Suprapubic skin (tissue), 4 donors: ENCODE measurements around the gene GNS. TPM values are rescaled to one million over a fixed set of nuclear protein-coding genes. Genes with fewer than 3 reads are reported as not detected.

Source experiments
- DNase-seq, 2 donors: peaks; one replicate each; pipeline ENCODE4 v3.0.0-alpha.2; 2019; ENCODE audit warnings: low spot score in 2 of 2
- H3K27ac ChIP-seq: fragments of 200-600 bp; sonication (generic); one replicate; pipeline ENCODE4 v1.5.1; 2019
- H3K27me3 ChIP-seq: fragments of 200-600 bp; sonication (generic); one replicate; pipeline ENCODE4 v1.5.1; 2019
- H3K36me3 ChIP-seq: fragments of 200-600 bp; sonication (generic); one replicate; pipeline ENCODE4 v1.5.1; 2019
- H3K4me1 ChIP-seq: fragments of 200-600 bp; sonication (generic); one replicate; pipeline ENCODE4 v1.5.1; 2019
- H3K4me3 ChIP-seq: fragments of 200-600 bp; sonication (generic); one replicate; pipeline ENCODE4 v1.5.1; 2019; ENCODE audit warnings: mild to moderate bottlenecking
- H3K9me3 ChIP-seq: fragments of 200-600 bp; sonication (generic); one replicate; pipeline ENCODE4 v1.5.1; 2019
- EP300 ChIP-seq: sonication (generic); formaldehyde crosslinking; IDR thresholded peaks from one replicate; pipeline ENCODE4 v1.6.1; 2017; ENCODE audit warnings: antibody characterized with exemption
- POLR2A ChIP-seq, 2 donors: fragments of 450-650 bp; IDR thresholded peaks; one replicate each; pipeline ENCODE4 v1.6.1; 2017; ENCODE audit warnings: antibody characterized with exemption in 2 of 2, mild to moderate bottlenecking in 2 of 2, moderate library complexity in 2 of 2
- POLR2AphosphoS5 ChIP-seq, 3 donors: sonication (generic); formaldehyde crosslinking; IDR thresholded peaks; one replicate each; pipeline ENCODE4 v1.6.1; 2017; ENCODE audit warnings: antibody characterized with exemption in 3 of 3
- WGBS: methylation state at CpG from one replicate; pipeline ENCODE4 v1.1.5; 2018; 5-methylcytosine and 5-hydroxymethylcytosine counted together
- total RNA-seq, 4 donors: library from RNA; depleted of rRNA; stranded (reverse); fragments of >200 nt; gene quantifications; one replicate each; pipeline ENCODE4 v1.1.0, GENCODE V29; 2016
- TF ChIP-seq, protein P1 (sequence below), 2 donors: fragments of 200-600 bp in 1 of 2; fragments of 450-650 bp in 1 of 2; sonication (generic) in 1 of 2; IDR thresholded peaks; one replicate each; pipeline ENCODE4 v1.5.1; 2016 to 2019; ENCODE audit warnings: antibody characterized with exemption in 2 of 2, mild to moderate bottlenecking in 1 of 2, moderate library complexity in 1 of 2

GNS gene
- total RNA-seq, 4 donors from 2014 or later: 46.7 to 56.7 (median 49.6) TPM

DNA sequence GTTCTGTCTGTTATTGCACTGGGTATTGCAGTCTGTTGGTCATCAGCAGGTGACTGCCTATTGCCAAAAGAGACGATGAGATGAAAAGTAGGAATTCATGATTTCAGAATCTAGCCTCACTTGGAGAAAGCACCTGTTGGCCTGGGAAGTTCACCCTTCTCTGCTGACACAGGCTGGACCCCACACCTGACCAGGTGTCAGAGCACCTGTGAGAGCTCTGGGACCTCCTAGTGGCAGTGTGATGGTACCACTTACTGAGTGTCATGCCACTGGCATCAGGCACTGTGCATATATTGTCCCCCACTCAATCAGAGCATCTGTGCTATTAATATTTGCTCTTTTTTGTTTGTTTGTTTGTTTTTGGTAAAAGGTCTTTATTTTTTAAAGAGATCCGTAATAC lies 81.0 kb downstream of the GNS start:
- WGBS: 85% methylated on average over 2 of the region's 2 CpGs
- Histone ChIP-seq H3K4me3 (no peak overlapping the region), H3K27ac (no peak overlapping the region), H3K9me3 (no peaks in the 10 kb centered on the region), H3K27me3 (no peaks in the 10 kb centered on the region), H3K4me1 (peaks cover 51% of the 10 kb centered on the region), H3K36me3 (no peaks in the 10 kb centered on the region)
- TF ChIP-seq, protein P1, sequence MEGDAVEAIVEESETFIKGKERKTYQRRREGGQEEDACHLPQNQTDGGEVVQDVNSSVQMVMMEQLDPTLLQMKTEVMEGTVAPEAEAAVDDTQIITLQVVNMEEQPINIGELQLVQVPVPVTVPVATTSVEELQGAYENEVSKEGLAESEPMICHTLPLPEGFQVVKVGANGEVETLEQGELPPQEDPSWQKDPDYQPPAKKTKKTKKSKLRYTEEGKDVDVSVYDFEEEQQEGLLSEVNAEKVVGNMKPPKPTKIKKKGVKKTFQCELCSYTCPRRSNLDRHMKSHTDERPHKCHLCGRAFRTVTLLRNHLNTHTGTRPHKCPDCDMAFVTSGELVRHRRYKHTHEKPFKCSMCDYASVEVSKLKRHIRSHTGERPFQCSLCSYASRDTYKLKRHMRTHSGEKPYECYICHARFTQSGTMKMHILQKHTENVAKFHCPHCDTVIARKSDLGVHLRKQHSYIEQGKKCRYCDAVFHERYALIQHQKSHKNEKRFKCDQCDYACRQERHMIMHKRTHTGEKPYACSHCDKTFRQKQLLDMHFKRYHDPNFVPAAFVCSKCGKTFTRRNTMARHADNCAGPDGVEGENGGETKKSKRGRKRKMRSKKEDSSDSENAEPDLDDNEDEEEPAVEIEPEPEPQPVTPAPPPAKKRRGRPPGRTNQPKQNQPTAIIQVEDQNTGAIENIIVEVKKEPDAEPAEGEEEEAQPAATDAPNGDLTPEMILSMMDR (IDR thresholded peaks at IDR 0.05): no peak
- TF ChIP-seq POLR2A (IDR thresholded peaks at IDR 0.05): no peak
- TF ChIP-seq EP300: no peak
- no peak for TF ChIP-seq POLR2AphosphoS5 (IDR thresholded peaks at IDR 0.05)
- DNase-seq: no peak

DNA sequence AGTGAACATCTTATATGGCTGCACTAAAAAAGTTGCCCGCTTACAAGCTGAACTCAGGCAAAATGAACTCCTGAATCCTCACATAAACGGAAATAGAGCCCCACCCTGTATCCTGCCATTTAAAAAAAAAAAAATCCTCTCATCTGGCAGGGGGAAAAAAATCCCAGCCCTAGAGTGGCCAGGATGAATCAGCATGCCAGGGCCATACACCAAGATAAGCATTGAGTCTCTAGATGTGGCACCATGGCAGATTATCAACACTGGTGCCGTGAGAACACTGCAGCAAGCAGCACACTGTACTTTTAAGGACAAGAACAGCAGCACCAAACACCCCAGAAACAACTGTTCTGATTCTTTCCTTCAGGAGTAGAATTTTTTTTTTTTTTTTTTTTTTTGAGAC lies 83.4 kb downstream of the GNS start:
- TF ChIP-seq EP300: no peak
- TF ChIP-seq POLR2A (IDR thresholded peaks at IDR 0.05): no peak
- WGBS: 66% methylated on average over 3 of the region's 3 CpGs
- no peaks in the 10 kb centered on the region for H3K9me3 ChIP-seq
- DNase-seq: no peak
- H3K4me1 ChIP-seq: peaks cover 61% of the 10 kb centered on the region
- no peak overlapping the region for H3K4me3 ChIP-seq
- H3K36me3 ChIP-seq: no peaks in the 10 kb centered on the region
- no peak overlapping the region for H3K27ac ChIP-seq
- no peaks in the 10 kb centered on the region for H3K27me3 ChIP-seq

DNA sequence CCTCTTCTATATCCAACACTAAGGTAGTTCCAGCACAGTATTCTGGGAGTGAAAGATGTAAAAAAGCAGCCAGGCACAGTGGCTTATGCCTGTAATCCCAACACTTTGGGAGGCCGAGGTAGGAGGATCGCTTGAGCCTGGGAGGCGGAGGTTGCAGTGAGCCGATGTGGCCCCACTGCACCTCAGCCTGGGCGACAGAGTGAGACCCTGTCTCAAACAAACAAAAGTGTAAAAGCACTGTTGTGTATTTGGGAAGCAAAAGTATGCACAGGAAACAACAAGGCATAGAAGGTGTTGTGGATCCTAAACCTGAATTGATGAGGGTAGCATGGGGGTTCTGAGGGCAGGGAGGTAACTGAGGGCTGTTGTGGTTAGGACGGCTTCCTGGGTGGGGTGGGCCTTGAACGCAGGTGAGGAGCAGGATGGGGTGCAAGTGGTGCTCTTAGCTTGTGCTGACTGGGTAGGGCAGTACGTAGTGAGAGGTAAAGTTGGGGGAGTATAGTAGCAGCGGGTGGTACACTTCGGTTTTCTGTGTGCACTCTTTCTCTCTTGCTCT lies 84.8 kb downstream of the GNS start:
- DNase-seq: no peak
- TF ChIP-seq POLR2A (IDR thresholded peaks at IDR 0.05) (no peak), POLR2AphosphoS5 (IDR thresholded peaks at IDR 0.05) (no peak), EP300 (no peak)
- TF ChIP-seq, protein P1 (IDR thresholded peaks at IDR 0.05): no peak
- H3K4me3 ChIP-seq: no peak overlapping the region
- peak overlapping the region; percentile 23 for H3K27ac ChIP-seq
- H3K4me1 ChIP-seq: peaks cover 61% of the 10 kb centered on the region
- H3K27me3 ChIP-seq: no peaks in the 10 kb centered on the region
- no peaks in the 10 kb centered on the region for H3K36me3 ChIP-seq
- no peaks in the 10 kb centered on the region for H3K9me3 ChIP-seq
- WGBS: 90% methylated on average over 10 of the region's 10 CpGs

DNA sequence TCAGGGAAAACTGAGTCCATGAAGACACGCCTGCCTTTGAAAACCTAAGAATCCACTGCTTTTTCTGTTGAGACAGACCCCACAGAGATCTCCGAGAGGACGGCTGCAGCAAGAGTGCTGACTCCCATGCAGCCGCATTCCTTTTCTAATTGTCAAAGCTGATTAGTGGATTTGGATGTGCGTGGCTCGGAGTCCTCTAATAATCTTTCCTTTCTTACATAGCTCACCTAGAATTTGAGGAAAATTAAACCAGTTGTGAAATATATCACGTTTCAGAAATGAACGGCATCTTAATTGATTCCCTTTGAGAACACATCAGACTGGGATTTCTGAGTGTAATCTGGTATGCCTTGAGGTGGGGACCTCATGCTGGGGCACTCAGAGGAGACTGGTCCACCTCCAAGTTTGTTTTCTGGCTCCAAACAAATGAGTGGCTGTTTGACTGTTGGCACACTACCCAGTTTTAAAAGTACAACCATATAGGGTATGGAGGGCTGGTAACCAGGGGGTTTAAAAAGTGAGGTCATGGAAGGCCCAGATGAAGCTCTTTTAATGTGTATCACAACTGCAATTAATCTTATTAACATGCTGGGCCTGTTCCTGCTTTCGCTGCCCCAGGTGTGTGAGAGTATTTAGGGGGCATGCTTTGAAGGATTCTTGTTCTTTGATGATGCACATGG lies 85.6 kb downstream of the GNS start:
- WGBS: 81% methylated on average over 9 of the region's 9 CpGs

DNA sequence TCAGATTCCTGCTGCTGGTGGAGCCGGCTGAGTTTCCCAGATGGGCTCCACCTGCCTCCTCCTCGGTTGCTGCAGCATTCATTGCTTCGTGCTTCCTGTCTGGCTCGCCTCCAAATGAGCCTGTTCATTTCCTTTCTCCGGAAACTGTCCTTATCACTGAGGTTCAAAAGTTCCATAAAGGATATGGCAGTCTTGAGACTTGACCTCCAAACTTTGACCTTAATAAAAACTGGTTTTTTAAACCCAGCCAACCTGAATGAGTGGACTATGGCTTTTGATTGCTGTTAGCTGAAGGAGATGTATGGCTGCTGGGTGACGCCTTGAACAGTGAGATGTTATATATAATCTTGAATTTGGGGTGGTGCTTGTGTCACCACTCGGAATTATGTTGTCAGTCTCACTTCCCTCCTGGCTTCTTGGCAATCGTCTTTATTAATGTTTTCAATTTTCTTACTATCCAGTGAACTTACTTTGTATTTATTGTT lies 86.2 kb downstream of the GNS start:
- 28% methylated on average over 8 of the region's 8 CpGs for WGBS
- no peak overlapping the region for H3K4me3 ChIP-seq
- H3K27me3 ChIP-seq: no peaks in the 10 kb centered on the region
- DNase-seq: no peak
- H3K36me3 ChIP-seq: no peaks in the 10 kb centered on the region
- H3K4me1 ChIP-seq: peaks cover 63% of the 10 kb centered on the region
- TF ChIP-seq, protein P1 (IDR thresholded peaks at IDR 0.05): no peak
- TF ChIP-seq EP300 (no peak), POLR2A (IDR thresholded peaks at IDR 0.05) (no peak)
- H3K9me3 ChIP-seq: no peaks in the 10 kb centered on the region
- peak overlapping the region; percentile 5 for H3K27ac ChIP-seq

More for the DNA sequence above, 85.6 kb downstream of the GNS start:
- Histone ChIP-seq H3K36me3 (no peaks in the 10 kb centered on the region), H3K9me3 (no peaks in the 10 kb centered on the region), H3K27me3 (no peaks in the 10 kb centered on the region), H3K27ac (peak overlapping the region; percentile 23), H3K4me1 (peaks cover 60% of the 10 kb centered on the region), H3K4me3 (no peak overlapping the region)
- TF ChIP-seq POLR2AphosphoS5 (IDR thresholded peaks at IDR 0.05) (no peak), POLR2A (IDR thresholded peaks at IDR 0.05) (no peak), EP300 (no peak)
- TF ChIP-seq, protein P1 (IDR thresholded peaks at IDR 0.05): no peak
- no peak for DNase-seq
